Activated T-cell treated with anti-CD3 and anti-CD28 coated beads for 24 hours (primary cell): ENCODE data around the gene AKT1.

ENCODE experiments used
- DNase-seq: peaks from one replicate; pipeline ENCODE4 v3.0.0-alpha.2; 2020; ENCODE audit warnings: low read depth

Gene AKT1

GRCh38 chr14:104799244-104800014, 3.9 kb upstream of the AKT1 start:
- no peak for DNase-seq

- no peak for DNase-seq
Measured at GRCh38 chr14:104798300-104799243, 3.0 kb upstream of the AKT1 start.

DNA sequence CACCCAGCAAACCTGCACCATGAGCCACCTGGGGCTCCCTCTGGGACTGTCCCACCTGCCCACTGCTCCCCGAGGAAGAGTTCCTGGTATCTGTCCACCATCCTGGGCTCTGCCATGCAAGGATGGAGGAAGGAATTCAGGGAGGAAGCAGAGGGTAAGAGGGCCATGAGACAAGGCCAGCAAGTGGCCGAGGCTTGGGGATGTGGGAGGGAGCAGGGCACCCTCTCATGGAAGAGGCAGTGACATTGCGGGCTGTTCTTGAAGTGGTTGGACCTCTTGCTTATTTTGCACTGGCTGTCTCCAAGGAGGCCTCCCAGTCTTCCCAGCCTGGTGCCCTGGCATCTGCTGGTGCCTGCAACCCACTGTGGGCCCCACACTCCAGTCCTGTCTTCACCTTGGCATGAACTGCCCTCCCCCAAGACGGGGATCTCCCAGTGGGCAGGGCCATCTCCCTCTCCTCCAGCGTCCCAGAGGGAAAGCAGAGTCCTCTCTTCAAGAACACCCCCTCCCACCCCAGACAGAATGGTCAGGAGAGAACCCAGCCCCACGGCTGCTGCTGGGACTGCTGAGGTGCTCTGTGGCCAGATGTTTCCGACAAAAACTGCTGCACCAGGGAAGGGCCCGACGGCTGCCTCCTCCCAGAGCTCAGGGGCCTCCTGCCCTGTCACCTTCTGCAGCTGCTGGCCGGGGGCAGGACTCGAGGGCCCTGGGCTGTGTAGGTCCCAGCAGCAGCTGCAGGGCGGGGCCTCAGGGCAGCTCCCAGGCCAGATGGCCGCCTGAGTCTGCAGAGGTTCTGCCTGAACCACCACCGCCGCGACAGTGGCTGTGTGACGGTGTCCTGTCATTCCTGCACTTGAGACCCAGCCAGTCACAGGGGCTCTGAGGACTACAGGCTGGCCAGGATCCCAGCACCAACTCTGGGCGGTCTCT, 1.8 kb upstream of the AKT1 start:
- no peak for DNase-seq

DNA sequence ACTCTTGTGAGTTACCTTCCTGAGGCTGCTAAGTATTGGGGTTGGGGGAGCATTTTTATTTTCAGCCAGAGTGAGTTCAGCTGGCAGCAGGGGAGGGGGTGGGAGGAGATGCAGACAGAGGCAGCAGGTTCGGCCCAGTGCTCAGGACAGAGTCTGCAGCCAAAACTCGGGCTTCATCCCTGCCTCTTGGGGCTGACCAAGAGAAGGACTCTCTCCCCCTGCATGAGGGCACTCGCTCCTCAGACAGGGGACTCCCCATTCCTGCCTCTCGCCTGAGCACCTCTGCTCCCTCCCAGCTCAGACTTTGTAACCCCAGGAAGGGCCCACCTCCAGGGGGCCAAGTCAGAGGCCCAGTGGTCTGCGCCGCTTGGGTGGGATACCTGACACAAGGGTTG, 1.1 kb upstream of the AKT1 start:
- DNase-seq: no peak

DNA sequence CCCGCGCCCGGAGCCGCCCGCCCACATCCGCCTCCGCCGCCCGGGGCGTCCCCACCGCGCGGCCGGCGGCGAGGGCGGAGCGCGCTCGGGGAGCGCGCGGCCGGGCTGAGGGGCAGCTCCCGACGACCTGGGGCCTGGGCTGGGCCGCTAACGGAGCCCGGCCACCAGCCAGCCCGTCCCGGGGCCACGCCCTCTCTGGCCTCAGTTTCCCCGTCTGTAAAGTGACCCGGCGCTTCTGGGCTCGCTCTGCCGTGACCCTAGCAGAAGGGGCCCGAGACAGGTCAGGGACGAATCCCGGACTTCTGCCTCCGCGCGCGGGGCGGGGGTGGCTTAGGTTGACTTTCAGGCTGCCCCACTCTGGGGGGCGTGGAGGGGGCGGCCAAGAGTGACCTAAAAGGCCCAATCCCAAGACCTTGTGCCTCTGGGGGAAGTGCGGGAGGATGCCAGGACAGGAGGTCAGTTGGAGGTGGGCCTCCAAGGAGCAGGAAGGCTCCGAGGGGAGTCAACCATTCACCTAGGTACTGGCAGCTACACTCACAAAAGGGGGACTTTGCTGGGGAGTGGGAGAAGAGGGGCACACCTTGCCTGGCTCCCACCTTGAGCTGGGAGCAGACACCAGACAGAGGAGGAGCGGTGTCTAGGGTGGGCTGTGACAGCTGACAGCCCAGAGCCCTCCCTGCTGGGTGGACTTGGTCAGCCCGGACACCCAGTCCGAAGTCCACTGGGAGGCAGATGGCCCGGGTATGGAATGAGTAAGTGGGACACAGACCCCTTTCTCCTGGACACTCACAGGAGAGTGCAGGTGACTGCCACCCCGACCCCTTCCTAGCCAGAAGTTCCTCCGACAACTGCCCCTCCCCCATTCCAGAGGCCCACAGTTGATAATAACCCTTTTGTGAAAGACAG, 486 bp upstream of the AKT1 start:
- peak; percentile 43 for DNase-seq

DNA sequence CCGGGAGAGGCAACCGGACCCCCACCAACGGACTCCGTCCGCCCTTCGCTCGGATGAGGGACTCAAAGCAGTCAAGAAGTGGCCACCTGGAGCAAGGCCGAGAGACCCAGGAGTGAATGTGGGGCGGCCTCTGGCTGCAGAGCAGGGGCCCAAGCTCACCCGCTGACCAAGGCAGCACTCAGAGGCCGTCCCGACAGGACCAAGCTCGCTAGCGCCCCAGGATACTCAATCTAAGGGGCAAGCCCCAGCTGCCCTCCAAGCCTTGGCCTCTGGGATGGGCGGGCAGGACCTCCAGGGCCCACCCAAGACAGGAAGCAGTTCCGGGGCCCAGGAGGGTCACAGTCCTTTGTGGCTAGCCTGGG, 936 bp downstream of the AKT1 start:
- no peak for DNase-seq

- DNase-seq: peak; percentile 30
Measured at GRCh38 chr14:104794099-104794498, 1.4 kb downstream of the AKT1 start.

- no peak for DNase-seq
Measured at GRCh38 chr14:104793703-104793959, 1.9 kb downstream of the AKT1 start.

DNA sequence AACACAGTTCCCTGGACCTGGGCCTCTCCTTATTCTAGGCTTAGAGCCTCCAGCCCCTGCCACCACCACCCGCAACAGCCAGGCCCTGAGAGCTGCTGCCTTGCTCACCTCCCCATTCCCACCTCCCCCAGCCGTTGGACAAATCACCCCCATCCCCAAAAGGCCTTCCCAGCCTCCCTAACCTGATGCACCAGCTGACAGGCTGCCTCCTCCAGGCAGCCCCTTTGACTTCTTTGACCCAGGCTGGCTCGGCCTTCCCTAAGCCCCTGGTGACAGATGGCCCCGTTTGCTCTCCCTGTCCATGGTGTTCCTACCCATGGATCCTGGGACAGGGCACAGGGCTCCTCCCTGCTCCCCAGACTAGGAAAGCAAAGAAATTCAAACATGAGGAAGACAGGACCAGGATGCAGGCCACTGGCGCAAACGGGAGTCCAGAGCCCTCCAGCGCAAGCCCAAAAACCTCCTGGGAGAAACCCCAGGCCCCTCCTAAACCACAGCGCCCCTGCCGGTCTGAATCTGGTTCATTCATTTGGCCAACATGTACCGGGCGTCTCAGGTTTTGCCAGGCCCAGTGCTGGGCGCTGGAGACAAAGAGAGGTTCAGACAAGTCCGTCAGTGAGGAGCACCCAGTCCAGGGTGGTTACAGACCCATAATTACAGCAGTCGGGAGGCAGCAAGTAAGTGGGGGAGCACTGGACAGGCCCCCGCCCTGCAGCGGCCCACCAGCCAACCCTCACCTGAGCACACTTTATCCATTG, 2.4 kb downstream of the AKT1 start:
- DNase-seq: no peak

DNA sequence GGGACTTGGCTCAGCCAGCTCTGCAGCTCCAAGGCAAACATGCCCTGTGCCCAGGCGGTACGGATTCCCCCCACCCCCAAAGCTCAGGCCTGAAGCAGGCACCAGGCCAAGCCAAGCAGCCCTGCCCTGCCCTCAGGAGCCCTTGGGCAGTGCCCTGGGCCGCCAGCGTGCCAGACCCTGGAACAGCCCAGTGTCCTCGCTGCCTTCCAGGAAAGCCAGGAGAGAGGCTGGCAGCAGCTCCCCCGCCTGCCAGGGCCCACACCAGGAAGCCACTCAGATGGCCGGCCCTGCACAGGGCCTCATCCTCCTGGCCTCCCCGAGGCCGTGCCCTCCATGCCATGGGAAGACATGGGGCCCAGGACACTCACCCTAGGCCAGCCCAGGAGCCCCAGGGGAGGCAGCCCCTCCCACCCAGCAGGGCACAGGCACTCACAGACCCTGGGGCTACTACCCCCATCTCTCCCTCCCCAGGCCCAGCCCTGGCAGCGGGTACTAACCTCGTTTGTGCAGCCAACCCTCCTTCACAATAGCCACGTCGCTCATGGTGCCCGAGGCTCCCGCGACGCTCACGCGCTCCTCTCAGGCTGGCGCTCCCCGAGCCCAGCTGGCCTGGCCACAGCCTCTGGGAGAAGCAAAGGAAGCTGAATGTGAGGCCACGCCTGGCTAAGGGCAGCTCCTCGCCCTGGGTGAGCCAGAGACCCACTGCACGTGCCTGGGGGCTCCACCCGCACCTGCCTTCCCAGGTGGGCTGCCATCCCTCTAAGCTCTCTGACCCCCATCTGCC, 3.3 kb downstream of the AKT1 start:
- DNase-seq: no peak

DNA sequence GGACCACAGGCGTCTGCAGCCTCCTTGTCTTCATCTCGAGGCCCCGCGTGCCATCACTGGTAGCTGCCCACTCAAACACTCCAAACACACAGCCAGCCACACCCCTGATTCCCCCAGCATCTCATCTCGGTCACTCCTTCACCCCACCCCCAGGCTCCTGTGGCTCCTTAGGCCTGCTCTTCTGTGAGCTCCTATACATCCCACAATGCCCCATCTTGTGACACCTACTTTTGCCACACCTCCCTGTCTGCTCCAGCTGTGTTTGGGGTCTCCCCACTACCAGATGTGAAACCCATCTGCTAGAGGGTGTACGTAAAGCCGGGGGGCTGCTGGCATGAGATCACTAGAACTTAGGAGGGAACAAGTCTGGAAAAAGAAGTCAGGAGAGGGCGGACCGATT, 4.1 kb downstream of the AKT1 start:
- DNase-seq: no peak

DNA sequence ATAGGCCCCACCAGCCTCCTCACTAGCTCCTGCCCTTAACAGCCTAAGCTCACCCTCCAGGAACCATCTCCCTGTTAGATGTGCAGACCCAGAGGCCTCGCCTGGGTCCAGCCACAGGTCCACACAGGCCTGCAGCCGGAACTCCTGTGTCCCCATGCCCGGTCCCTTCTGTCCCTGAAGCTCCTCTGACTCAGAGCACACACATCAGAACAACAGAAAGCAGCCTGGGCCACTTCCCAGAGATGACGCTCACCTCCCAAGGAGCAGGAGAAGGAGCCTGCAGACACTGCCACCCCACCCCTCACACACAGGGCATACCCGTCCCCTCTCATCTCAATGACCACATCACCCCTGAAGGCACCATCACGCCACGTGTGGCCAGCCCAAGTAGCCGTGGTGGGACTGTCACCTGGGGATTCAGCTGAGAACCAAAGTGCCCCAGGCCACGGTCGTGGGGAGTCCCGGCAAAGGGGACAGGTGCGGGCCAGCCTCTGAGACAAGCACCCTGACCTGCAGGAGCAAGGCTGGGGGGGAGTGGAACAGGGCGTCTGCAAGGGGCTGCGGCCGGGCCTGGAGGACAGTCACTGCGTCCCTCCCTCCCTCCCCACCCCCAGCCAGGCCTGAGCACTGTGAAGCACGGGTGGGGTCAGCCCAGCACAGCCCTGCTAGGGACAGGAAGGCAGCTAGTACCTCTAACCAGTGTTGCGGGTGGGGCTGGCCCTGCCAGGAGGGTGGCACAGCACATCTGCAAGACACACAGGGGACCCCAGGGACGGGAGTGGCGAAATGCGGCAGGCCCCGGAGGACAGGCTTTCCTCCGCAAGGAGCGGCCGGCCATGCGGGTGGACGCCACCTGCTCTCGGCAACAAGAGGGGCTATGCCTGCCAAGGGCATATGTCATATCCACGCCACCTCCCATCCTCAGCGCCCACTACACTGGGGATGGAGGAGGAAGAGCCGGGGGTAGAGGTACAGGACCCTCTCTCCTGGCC, 5.5 kb downstream of the AKT1 start:
- DNase-seq: no peak

DNA sequence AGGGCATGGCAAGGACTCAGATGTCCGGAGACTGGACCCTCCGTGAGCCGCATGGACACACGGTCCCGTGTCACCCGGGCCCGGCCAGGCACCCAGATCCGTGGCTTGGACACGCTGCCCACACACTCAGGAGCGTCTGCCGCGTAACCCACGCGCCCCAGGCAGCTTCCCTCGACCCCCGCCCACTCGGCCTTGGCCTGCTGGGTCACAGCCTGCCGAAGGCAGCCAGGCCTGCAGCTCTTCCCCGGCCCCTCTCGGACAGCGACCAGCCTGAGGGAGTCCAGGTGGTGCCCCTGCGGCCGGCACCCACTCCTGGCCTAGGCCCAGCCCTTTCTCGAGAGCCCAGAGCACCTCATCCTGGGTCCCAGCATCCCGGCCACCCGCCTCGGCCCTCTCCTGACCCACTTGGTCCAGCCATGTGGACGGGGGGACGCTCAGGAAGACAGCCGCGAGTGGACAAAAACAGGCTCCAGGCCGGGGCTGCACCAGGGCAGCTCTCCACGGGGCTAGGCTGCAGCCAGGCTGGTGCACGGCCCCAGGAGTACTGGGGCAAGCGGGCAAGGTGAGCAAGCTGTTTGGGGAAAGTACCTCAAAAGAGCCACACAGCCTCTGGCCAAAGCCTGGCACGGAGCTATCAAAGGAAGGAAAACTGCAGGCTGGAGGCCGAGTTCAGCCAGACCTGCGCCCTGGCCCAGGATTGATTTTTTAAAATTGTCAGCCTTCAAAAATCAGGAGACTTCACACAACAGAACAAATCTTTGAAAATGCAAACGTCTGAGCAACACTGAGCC, 6.5 kb downstream of the AKT1 start:
- no peak for DNase-seq

DNA sequence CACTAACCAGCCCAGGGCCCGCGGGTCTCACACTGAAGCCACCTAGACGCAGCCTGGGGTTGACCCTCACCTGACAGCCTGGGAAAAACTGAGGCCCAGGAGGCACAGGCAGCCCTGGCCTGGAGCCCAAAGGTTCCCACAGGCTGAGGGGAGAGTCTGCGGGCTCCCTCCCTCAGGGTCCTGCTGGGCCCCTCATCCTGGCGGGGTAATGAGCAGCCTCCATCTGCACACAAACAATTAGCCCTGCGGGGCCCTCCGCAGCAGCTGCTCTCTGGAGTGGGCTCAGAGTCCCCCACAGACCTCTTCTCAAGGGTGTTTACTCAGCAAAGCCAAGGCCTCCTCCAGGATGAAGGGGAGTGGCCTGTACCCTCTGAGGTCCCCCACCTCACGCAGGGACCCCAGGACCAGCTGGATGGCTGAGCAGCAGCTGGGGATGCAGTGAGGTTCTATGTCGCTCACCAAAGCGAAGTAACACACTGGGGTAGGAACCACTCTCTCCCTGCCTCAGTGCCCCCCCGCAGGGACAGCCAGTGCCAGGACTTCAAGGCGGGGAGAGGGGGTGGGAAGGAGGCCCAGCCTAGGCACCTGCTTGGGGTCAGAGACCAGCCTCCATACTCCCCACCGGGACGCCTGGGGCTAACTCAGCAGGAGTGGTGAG, 7.3 kb downstream of the AKT1 start:
- DNase-seq: no peak

GRCh38 chr14:104787736-104788135, 7.8 kb downstream of the AKT1 start:
- no peak for DNase-seq

- DNase-seq: no peak
Measured at GRCh38 chr14:104786726-104787675, 8.5 kb downstream of the AKT1 start.
